GM13977 (cell line): ENCODE results near the gene C2orf68.
"Not testable (repeated sequence)": the region's sequence is repeated elsewhere in the genome, so short reads cannot be mapped to it uniquely, and the experiment has no call there.

Experiments used
- DNase-seq: peaks from one replicate; pipeline ENCODE4 v3.0.0; 2012; ENCODE audit warnings: low spot score
- in situ Hi-C: fragments of 300-500 bp; cut with MboI; formaldehyde crosslinking; loops from one replicate; pipeline ENCODE4 v1.12.0; 2022; ENCODE audit warnings: low sequenced_read_pairs, low pct_unique_long_range_greater_than_20kb, mixed read lengths, inconsistent platforms; ENCODE audit not compliant: unreplicated experiment
- TF ChIP-seq, protein P1 (sequence below): IDR thresholded peaks from 2 replicates; pipeline ENCODE4 v1.5.1; 2012; ENCODE audit warnings: mild to moderate bottlenecking, control low read depth; ENCODE audit not compliant: insufficient read depth; ENCODE audit errors: extremely low read depth, missing control alignments

C2orf68 gene

DNA sequence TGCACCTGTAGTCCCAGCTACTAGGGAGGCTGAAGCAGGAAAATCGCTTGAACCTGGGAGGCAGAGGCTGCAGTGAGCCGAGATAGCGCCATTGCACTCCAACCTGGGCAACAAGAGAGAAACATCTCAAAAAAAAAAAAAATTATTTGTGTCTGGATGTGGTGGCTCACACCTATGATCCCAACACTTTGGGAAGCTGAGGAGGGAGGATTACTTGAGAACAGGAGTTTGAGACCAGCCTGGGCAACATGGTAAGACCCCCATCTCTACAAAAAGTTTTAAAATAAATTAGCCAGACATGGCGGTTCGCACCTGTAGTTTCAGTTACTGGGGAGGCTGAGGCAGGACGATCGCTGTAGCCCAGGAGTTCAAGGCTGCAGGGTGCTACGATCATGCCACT lies 36.1 kb downstream of the C2orf68 start:
- in situ Hi-C loops: no loop called here
- TF ChIP-seq, protein P1, sequence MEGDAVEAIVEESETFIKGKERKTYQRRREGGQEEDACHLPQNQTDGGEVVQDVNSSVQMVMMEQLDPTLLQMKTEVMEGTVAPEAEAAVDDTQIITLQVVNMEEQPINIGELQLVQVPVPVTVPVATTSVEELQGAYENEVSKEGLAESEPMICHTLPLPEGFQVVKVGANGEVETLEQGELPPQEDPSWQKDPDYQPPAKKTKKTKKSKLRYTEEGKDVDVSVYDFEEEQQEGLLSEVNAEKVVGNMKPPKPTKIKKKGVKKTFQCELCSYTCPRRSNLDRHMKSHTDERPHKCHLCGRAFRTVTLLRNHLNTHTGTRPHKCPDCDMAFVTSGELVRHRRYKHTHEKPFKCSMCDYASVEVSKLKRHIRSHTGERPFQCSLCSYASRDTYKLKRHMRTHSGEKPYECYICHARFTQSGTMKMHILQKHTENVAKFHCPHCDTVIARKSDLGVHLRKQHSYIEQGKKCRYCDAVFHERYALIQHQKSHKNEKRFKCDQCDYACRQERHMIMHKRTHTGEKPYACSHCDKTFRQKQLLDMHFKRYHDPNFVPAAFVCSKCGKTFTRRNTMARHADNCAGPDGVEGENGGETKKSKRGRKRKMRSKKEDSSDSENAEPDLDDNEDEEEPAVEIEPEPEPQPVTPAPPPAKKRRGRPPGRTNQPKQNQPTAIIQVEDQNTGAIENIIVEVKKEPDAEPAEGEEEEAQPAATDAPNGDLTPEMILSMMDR: no peak
- no peak for DNase-seq

DNA sequence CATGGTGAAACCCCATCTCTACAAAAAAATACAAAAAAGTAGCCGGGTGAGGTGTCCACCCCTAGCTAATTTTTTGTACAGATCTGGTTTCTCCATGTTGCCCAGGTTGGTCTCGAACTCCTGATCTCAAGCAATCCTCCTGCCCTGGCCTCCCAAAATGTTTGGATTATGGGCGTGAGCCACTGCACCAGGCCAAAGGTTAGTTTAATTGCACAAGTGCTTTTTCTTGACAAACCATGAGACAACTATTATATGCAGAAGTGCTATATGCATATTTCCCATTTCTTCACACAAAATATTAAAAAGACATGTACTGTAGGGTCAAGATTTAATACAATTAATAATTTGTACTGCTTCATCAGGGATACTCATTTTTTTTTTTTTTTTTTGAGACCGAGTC lies 45.6 kb downstream of the C2orf68 start:
- in situ Hi-C loops: no loop called here
- DNase-seq: no peak
- TF ChIP-seq, protein P1: no peak

DNA sequence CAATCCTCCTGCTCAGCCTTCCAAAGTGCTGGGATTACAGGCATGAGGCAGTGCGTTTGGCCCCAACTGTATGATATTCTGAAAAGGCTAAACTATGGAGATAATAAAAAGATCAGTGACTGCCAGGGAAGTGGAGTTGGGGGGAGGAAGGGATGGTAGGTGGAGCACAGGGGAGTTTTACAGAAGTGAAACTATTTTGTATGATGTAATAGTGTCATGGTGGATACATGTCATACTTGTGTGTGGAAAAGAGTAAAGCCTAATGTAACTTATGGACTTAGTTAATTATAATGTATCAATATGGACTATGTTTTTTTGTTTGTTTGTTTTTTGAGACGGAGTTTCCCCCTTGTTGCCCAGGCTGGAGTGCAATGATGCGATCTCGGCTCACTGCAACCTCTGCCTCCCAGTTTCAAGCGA lies 47.7 kb downstream of the C2orf68 start:
- no peak for DNase-seq
- in situ Hi-C loops: no loop called here
- TF ChIP-seq, protein P1: no peak

DNA sequence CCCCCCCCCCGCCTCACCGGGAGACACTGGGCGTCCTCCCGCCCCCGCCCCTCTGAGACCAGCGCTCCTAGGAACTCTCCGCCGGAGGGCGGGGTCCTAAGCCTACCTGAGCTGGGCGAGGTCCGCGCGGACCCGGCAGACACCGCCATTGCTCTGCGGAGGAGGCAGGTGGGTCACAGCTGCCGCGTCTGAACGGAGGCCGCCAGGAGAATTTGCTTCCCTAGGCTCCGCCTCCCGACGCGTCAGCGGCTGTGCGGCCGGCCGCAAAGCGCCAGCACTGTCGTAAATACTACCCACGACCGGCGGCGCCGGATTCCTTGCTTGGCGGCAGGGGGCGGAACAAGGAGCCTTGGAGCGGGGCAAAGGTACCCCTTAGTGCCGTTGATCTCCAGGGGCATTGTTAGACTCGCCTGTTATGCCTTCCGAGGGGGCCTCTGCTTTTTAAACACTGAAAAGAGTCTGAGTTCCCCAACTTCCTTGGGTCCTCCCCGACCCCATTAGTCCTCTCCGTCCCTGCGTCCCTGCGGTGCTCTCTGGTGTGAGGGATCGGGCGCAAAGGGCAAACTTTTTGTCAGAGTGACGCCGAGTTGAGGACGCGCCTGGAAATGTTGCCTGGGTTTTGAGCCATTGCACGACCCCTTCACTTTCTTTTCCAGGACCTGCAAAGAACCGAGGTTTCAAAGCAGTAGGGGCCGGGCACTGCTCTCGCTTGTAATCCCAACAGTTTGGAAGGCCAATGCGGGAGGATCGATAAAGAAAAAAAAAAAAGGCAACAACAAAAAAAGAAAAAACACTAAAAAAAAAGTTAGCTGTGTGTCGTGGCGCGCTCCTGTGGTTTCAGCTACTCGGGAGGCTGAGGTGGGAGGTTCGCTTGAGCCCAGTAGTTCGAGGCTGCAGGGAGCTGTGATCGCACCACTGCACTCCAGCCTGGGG lies 50.3 kb downstream of the C2orf68 start, which contains the start of gene GGCX:
Gene GGCX, minus strand, starts transcription at position 214 of the 933 bp plus-strand sequence. Its CDS starts 65 bp downstream, at position 149.
- TF ChIP-seq, protein P1: no peak
- peak; percentile 91 for DNase-seq
- in situ Hi-C loops: no loop called here

DNA sequence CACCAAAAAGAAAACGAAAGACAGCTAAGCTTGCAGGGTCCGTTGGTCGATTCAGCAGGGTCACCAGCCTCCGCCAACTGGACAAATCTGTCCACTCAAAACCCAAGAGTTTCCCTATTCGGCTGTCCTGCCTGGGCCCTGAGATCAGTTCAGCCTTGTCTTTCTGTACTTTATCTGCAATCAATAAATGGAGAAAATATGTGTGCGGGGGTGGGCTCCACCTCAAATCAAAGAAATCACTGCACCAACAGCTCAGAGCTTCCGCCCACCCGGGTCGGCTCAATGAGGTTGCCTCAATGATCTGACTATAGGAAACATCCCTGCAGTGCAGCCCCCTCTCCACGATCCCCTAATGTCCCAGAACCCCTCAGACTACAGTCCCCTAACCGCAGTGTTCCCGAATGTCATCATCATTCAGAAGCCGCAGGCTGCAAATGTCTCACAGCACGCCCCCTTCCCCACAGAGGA lies 51.0 kb downstream of the C2orf68 start:
- DNase-seq: no peak
- TF ChIP-seq, protein P1: no peak
- in situ Hi-C loops: no loop called here

DNA sequence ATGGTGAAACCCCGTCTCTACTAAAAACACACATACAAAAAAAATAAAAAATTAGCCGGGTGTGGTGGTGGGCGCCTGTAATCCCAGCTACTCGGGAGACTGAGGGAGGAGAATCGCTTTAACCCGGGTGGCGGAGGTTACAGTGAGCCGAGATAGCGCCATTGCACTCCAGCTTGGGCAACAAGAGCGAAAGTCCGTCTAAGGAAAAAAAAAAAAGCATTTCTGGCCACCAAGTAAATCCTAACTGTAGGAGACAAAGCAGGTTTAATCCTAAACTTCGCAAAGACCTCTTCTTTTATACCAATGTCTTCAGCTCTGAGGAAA lies 51.5 kb downstream of the C2orf68 start:
- DNase-seq, in situ Hi-C loops: not testable (repeated sequence)

DNA sequence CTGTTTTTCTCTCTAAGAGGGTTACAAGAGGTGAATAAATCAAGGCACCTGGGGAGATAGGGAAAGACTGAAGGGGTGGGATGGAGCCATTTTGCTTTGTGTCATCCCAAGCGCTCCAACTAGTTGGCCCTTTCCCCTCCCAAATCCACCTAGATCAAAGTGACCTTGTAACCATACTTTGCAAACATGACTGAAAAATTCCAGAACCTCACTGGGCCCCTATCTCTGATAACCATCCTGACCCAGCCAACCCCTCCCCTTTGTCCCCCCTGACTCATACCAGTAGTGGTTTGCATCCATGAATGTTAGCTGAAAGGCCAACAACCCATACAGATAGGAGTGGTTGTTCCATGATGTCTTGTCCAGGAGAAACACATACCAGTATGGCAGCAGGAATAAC lies 53.7 kb downstream of the C2orf68 start:
- no peak for DNase-seq
- in situ Hi-C loops: no loop called here
- TF ChIP-seq, protein P1: no peak
